ENCODE results near the gene CRYL1.

DNA sequence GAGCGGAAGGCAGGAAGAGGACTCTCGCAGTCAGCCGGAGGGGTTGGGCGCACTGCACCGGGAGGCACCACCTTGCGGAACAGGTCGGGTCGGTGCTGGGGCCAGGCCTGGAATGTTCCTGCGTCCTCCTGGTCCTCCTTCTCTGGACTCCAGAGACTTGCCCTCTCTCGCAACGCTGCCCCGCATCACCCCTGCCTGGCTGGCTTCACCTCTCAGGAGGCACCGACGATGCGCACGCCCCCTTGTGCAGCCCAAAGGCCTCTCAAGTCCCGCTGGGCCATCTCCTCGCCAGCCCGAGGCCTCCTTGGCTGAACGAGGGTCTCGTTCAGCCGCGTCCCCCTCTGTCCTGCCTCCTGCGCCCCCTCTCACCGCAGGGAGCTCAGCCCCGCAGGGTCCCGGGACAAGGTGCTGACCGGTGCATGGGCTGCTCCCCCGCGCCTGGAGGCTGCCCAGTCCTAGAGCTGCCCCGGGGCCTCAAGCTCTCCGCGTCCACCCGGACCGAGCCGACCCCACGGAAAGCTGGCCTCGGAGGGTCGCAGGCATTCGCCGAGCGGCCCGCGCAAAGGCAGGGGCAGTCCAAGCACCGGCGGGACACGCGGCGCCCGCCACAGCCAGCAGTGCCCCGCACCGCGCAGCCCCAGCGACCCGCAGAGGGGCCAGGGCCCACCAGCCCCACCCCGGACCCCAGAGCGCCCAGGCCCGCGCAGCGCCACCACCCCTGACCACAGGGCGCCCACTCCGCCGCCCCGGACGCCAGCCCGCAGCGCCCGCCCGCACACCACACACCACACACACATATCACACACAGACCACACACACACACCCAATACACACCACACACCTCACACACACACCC, 133.8 kb downstream of the CRYL1 start:
- TF ChIP-seq CTCF (IDR thresholded peaks at IDR 0.05) (no peak), EZH2 (IDR thresholded peaks at IDR 0.05; ENCODE audit: borderline replicate concordance, insufficient read depth, low read depth, low read length, poor library complexity, severe bottlenecking) (no peak)
